ENCODE results near the gene ZNF343.

GRCh38 chr20:2523919-2524708 lies 15.4 kb upstream of the ZNF343 start:
- TF ChIP-seq MAZ (IDR thresholded peaks at IDR 0.05; ENCODE audit: borderline replicate concordance, low read depth, low read length): peak; percentile 21; the same call in 1 of the 2 replicates
- TF ChIP-seq CTCF (conservative IDR thresholded peaks at IDR 0.05; ENCODE audit: low read depth, low read length): peak; percentile 82
- peak; percentile 46; the same call in 1 of the 2 replicates for TF ChIP-seq POLR2A (IDR thresholded peaks at IDR 0.05; ENCODE audit: low read depth, low read length)
- TF ChIP-seq RAD21 (IDR thresholded peaks at IDR 0.05; ENCODE audit: low read length): peak; percentile 37
- no peak for TF ChIP-seq MXI1 (IDR thresholded peaks at IDR 0.05; ENCODE audit: borderline replicate concordance, low read depth, low read length)
- no peak for TF ChIP-seq BHLHE40 (IDR thresholded peaks at IDR 0.05; ENCODE audit: low read depth, low read length)
- no peak for TF ChIP-seq RFX5 (IDR thresholded peaks at IDR 0.05; ENCODE audit: low read depth, low read length)
- TF ChIP-seq SMC3 (IDR thresholded peaks at IDR 0.05; ENCODE audit: low read depth, low read length): peak; percentile 37
- no peak for TF ChIP-seq USF2 (IDR thresholded peaks at IDR 0.05; ENCODE audit: low read depth, low read length)
- no peak for TF ChIP-seq MAFK (IDR thresholded peaks at IDR 0.05; ENCODE audit: low read depth, low read length)
- TF ChIP-seq FOS (IDR thresholded peaks at IDR 0.05; ENCODE audit: low read depth, low read length): no peak
- TF ChIP-seq CHD1 (IDR thresholded peaks at IDR 0.05; ENCODE audit: low read depth, low read length): no peak

Measured in IMR-90 (cell line).